ENCODE data around the gene PTP4A2.
A peak's percentile ranks its signal among the peaks of the same experiment; 100 is the strongest.
"Not testable (repeated sequence)": the region's sequence is repeated elsewhere in the genome, so short reads cannot be mapped to it uniquely, and the experiment has no call there.

The PTP4A2 gene

DNA sequence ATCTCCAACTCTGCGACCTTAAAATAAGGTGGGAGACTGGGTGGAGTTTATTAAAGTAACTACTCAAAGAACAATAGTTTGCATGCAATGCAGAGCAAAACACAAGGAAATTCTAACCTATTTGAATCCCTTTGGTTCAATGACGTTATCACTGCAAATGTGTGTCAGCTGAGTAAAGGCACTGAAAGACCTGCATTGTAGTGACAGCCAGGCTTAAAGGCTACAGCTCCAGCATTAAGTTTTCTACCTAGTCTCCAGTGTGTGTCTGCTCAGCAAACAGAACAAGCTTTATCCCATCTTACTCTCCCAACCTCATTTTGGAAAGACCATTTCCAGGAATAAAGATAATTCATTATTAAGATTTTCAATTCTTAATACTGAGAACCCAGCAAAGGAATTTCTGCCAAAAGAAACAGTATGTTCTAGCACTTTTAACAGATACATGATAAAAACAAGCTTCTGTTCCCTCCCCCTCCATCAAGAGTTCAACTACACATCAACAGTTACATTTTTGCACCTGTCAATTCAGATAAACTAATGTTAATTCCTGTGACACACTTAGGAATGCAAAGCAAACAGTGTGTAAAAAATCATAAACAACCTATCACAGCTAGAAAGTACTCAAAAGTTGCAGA, 14.2 kb downstream of the PTP4A2 start:
- DNase-seq, result no peak

DNA sequence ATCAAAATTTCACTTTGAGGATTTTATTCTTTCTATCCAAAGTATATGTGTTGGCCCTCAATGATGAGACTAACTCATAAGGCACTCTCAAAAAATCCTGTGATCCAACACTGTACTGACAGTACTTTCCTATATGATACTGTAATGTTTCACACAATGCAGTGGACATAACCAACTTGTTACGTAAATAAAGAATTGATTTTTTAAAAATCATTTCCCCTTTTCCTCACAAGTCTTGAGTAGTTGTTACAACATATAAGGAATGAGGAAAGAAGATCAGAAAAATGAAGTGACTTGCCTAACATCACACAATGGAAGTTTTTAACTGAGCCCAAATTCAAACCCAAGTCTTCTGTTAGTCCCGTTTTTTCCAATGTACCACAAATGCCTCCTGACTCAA, 17.2 kb downstream of the PTP4A2 start:
- DNase-seq, result no peak

DNA sequence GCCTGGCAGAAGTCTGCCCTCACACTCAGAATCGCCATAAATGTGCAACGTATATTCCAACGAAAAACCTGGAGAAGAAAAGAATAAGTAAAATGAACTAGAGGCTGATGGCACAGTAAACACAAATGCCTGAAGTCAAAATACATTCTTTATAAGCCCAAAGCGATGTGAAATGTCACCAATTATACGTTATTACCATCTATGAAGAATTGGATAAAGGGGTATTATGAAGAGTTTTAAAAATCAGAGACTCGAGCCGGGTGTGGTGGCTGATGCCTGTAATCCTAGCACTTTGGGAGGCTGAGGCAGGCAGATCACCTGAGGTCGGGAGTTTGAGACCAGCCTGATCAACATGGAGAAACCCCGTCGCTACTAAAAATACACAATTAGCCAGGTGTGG, 18.6 kb downstream of the PTP4A2 start:
- no peak for DNase-seq

DNA sequence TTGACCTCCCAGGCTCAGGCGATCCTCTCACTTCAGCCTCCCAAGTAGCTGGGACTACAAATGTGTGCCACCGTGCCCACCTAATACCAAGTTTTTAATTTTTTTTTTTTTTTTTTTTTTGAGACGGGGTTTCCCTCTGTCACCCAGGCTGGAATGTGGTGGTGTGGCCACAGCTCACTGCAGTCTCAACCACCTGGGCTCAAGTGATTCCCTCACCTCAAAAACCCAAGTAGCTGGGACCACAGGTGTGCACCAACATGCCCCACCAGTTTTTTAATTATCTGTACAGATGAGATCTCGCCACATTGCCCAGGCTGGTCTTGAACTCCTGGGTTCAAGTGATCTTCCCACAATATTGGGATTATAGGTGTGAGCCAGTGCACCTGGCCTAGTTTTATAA, 22.7 kb downstream of the PTP4A2 start:
- DNase-seq, result no peak

DNA sequence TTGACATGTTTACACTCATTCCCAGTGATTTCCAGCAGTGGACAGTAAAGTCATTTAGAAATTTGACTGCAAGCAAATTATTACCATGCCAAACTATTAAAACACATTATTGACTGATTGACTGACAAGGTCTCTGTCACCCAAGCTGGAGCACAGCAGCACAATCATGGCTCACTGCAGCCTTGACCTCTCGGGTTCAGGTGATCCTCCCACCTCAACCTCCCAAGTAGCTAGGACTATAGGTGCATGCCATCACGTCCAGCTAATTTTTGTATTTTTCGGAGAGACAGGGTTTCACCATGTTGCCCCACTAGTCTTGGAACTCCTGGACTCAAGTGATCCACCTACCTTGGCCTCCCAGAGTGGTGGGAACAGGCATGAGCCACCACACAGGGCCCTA, 24.2 kb downstream of the PTP4A2 start:
- no peak for DNase-seq

DNA sequence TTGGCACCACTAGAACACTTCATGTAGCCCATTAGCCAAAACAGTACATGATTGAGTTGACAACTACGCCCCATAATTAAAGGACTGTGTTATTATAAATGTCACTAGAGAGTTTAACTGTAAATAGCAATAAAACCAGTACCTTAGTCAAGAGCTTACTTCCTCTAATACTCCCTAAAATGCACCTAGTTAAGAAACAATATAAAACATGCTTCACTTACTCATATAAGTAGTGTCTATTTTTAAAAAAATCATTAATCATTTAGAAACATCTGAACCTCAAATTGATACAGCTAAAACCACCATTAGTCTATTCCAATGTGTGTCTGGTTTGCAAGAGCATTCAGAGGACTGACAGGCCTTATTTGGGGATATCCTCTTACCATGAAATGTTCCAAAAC, 25.3 kb downstream of the PTP4A2 start:
- DNase-seq, result peak; percentile 79

DNA sequence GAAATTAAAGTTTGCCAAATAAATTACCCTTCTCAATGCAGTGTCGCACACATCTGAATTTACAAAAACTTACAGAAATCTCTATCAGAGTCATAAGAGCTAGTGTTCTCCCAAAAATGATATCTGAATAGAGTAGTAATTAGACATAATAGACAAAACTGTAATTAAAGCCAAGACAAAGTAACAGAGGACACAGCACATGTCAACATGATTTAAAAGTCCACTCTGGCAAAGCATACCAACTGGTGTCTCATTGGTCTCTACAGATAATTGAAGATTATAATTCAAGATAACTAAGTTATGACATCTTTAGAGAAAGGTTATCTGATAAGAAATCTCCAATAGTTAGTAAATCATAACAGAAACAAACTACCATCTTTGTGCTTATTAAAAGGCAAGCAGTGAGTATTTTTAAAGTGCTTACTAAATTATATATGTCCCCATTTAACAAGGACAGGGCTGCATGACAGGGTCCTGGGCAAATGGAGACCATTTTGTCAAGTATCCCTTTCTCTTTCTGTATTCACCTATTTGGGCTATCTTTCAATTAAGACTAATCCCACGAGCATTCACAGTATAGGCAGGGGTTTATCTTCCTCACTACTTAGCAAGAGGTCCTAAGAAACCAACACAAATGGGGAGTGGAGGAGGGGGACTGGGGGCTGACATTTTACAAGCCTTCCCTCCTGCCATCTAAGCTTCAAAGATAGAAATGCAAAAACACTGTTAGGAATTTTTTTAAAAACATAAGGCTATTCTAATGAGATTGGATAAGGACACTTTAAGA, 26.0 kb downstream of the PTP4A2 start:
- no peak for DNase-seq

DNA sequence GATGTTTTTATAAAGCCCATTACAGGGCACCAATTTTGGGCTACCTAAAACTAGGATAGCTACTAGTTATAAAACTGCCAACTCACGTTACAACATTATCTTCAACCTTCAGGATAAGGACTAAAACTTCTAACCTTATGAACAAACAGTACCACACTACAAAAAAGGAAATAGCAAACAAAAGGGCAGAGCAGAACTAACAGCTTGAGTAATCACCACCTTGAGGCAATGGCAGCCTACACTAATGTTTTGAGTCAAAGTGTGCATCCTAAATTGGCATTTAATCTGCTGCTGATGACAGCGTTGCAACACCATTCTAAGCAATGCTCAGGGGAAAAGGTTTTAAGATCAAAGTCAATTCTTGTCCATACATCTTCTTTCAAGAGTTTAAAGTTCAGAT, 27.2 kb downstream of the PTP4A2 start:
- peak; percentile 87 for DNase-seq

DNA sequence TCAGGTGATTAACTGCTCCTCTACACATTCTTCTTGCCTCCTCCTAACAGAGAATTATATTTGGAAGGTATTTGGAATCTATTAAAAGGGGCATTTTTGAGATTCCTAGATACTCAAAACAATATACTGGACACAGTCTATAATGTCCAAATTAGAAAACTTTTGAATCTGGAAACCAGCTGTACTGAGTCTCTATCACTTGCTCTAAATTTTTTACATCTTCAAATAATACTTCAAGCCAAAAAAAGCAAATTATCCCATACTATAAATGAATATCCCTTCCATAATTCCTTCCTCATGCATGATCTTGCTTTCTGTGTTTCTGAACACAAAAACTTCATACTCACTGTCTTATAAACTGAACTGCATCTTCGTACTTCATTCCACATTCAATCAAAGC, 28.5 kb downstream of the PTP4A2 start:
- DNase-seq, result no peak

DNA sequence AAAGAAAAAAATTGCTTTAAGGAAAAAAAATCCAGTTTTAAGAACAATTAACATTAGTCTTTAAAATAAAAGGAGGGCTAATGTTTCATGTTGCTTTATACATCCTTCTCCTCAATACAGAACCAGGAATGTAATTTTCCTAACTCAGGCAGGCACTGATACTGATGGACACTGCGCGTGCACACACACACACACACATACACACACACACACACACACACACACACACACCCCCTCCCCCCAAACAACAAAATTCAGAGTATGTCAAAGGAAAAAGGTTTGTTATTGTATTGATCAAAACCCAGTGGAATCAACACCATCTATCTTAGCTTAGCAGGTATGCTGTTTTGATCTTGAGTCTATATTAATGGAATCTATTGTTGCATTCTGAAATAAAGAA, 31.6 kb downstream of the PTP4A2 start:
- DNase-seq, result no peak

DNA sequence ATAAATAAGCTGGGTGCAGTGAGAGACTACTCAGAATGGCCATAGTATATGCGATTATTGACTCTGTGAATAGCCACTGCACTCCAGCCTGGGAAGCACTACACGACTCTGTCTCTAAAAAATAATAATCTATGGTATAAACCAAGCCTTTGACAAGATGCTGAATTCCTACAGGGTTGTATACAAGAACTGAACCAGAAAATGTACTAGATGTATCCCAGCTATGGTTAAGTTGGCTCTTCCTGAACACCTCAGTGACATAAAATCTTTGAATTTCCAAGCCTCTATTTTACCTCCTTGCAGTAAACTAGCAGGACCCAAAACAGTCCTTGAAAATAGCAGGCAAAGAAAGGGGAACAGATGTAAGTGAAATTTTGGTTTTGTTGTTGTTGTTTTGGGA, 32.5 kb downstream of the PTP4A2 start:
- no peak for DNase-seq

DNA sequence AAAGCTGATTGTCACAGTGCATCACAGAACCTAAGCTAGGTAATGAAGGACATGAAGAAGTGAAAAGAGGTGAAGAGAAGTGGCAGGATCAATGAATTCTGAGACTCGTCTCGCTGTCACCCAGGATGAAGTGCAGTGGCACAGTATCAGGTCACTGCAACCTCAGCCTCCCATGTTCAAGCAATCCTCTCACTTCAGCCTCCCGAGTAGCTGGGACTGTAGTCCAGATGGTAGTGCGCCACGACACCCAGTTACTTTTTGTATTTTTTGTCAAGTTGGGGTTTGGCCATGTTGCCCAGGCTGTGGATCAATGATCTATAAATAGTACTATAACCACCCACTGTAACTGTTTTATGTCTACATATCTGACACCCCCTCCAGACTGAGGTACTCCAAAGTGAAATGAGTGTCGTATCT, 33.1 kb downstream of the PTP4A2 start:
- DNase-seq, result no peak

DNA sequence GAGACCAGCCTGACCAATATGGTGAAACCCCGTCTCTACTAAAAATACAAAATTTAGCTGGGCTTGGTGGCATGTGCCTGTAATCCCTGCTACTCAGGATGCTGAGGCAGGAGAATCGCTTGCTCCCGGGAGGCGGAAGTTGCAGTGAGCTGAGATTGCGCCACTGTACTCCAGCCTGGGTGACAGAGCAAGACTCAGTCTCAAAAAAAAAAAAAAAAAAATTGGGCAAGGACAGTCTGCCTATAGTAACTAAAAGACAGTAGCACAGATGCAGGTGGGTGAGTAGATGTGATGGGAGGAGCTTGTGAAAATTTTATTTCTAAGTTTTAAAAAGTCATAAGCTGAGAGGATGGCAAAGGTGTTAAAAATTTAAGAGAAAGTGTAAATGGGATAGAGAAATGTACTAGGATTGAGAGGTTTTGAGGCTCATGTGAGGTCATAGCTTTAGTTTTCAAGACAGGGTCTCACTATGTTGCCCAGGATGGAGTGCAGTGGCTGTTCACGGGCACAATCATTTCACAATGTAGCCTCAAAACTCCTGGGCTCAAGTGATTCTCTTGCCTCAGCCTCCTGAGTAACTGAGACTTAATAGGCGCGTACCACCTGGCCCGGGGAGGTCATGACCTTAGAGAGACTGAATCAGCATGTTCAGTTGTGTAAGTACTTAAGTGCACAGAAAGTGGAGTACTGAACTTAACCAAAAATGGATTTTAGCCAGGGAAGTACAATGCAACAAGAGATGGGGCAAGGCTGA, 33.7 kb downstream of the PTP4A2 start:
- no peak for DNase-seq

DNA sequence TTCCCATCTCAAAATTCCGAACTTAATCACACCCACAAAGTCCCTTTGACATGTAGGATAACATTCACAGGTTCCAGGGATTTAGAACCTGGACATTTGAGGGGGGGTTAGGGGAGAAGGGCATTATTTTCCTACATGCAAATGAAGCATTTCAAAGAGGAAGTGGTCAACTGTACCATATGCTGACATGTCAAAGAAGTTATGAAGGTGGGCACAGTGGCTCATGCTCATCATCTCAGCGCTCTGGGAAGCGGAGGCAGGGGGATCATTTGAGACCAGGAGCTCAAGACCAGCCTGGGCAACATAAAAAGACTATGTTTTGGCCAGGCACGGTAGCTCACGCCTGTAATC, 35.7 kb downstream of the PTP4A2 start:
- no peak for DNase-seq

DNA sequence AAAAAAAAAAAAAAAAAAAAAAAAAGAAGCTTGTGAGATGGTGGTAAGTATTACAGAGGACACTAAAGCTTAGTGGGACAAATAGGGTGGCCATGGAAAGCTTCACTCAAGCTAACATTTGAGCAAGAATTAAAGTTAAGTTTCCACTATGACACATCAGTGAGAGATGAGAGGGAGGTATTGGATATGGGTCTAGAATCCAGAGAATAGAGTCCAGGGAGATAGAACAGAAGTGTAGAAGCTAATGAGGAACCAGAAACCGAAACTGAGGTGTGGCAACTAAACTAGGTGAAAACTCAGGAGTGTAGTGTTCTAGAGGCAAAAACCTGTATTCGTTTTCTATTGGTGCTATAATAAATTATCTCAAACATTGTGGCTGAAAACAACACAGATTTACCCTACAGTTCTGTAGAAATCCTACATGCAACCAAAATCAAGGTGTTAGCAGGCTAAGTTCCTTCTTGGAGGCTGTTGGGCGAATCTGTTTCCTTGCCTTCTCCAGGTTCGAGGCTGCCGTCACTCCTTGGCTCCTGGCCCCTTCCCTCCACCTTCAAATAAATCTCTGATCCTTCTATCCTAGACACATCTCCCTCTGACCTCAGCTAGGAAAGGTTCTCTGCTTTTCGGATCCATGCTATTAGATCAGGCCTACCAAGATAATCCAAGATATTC, 36.2 kb downstream of the PTP4A2 start:
- no peak for DNase-seq

DNA sequence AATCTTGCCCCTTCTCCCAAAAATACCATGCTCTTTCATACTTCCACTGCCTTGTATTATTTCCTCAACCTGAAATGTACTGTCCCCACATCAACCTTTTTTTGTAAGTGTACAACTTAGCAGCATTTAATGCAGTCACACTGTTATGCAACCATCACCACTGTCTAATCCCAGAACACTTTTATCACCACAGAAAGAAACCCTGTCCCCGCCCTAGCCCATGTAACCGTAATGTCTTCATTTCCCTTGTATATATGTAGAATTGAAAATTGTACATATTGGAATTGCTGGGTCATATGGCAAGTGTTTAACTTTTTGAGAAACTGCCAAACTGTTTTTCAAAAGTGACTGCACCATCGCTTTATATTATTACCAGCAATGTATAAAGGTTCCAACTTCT, 37.4 kb downstream of the PTP4A2 start:
- DNase-seq, result no peak

DNA sequence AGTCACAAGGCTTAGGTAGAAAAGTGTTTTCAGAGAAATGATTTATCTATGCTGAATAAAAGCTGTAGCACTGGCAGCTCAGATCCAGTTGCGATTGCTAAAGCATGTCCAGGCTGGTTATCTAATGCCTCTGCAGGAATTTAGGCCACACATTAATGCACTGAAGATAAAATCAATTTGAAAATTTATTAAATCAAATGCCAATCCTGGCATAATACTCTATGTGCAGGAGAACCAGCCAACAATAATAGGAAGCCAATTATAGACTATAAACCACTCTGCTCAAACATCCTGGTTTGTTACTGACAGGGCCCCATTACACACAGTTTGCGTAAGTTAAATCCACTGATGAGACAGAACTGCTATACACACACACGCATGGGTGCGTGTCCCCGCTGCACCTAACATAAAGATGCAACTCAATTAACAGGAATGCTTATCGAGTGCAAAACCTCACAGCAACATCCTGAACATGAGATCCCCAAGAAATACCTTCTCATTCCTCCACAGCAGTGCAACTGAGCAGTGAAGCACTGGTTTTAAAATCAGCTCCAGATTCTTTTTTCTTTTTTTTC, 40.6 kb downstream of the PTP4A2 start:
- no peak for DNase-seq

DNA sequence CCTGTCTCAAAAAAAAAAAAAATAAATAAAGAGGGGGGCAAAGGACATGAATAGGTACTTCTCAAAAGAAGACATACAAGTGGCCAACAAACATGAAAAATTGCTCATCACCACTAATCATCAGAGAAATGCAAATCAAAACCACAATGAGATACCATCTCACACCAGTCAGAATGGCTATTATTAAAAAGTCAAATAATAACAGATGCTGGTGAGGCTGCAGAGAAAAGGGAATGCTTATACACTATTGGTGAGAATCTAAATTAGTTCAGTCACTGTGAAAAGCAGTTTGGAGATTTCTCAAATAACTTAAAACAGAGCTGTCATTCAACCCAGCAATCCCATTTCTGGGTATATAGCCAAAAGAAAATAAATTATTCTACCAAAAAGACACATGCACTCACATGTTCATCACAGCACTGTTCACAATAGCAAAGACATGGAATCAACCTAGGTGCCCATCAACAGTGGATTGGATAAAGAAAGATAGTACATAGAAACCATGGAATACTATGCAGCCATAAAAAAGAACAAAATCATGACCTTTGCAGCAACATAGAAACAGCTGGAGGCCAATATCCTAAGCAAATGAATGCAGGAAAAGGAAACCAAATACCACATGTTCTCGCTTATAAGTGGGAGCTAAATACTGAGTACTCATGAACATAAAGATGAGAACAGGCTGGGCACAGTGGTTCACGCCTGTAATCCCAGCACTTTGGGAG, 42.5 kb downstream of the PTP4A2 start:
- not testable (repeated sequence) for DNase-seq

DNA sequence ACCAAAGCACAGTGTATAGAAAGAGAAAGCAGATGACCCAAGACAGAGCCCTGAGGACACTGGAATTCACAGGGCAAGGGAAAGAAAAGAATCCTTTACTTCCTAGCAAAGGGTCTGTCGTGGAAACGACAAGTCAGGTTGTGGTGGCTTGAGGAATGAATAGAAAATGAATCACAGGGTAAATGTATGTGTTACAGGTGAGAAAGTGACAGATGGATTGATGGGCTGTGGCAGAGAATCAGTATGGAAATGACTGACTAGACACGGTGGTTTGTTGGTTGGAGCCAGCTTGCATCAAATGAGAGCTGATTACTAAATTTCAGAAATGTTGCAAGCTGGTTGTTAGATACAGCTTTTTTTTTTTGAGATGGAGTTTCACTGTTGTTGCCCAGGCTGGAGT, 46.9 kb downstream of the PTP4A2 start:
- peak; percentile 94 for DNase-seq

DNA sequence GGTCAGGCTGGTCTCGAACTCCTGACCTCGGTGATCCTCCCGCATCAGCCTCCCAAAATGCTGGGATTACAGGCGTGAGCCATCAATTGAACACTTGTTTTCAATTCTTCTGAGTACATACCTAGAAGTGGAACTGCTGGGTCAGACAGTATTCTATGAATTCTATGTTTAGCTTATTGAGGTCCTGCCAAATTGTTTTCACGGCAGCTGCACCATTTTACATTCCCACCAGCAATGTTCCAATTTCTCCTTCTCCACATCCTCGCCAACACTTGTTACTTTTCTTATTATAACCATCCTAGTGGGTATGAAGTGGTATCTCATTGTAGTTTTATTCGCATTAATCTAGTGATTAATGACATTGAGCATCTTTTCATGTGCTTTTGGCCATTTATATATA, 49.9 kb downstream of the PTP4A2 start:
- no peak for DNase-seq

DNA sequence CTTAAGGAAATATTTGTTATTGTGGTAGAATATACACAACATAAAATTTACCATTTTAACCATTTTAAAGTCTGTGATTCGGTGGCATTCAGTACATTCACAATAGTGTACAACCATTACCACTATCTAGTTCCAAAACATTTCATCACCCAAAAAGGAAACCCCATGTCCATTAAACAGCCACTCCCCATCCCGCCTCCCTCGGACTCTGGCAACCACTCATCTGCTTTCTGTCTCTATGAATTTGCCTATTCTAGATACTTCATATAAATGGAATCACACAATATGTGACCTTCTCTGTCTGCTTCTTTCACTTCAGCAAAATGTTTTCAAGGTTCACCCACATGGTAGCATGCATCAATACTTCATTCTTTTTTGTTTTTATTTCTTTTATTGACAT, 51.3 kb downstream of the PTP4A2 start:
- DNase-seq, result no peak

DNA sequence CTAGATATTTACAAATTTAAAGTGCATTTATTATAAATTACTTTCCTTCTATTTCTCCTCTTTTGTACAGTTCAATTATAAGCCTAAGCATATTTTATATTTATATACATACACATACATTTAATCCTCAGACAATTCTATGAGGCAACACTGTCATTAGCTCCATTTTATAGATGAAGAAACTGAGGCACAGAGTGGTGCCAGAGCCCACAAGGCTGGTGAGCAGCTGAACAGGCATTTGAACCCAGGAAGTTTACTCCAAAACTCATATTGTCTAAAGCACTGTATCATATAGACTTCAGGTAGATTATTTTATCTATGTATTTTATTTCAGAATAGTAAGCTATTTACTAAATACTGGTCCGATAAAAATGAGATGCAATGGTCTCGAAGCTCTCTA, 52.3 kb downstream of the PTP4A2 start:
- DNase-seq, result no peak

Measured in activated CD4-positive, alpha-beta T cell treated with anti-CD3 and anti-CD28 coated beads, Interleukin-10, Interleukin-2, amounts not matched to agents 100 ng/mL and 50 ng/mL, durations not matched to agents 16 hours and 8 hours (primary cell).